OCI-LY7 (cell line): ENCODE data around the gene PRDM2.

Experiments
- CTCF ChIP-seq: fragments of 200-600 bp; sonication (generic); conservative IDR thresholded peaks from 2 replicates; pipeline ENCODE4 v1.5.1; 2014; ENCODE audit warnings: mild to moderate bottlenecking, antibody characterized with exemption, low read length, moderate library complexity, mixed read lengths
- EZH2phosphoT487 ChIP-seq: fragments of 200-600 bp; sonication (generic); IDR thresholded peaks from 2 replicates; pipeline ENCODE4 v1.6.1; 2018; ENCODE audit warnings: low read depth, borderline replicate concordance, mild to moderate bottlenecking, mixed run types, antibody characterized with exemption, low read length, moderate library complexity, mixed read lengths

GRCh38 chr1:13725714-13726175, 25.8 kb downstream of the PRDM2 start:
- TF ChIP-seq EZH2phosphoT487 (no peak), CTCF (peak; percentile 90)
